ENCODE results near the gene DIP2C.
"Not testable (repeated sequence)": the region's sequence is repeated elsewhere in the genome, so short reads cannot be mapped to it uniquely, and the experiment has no call there.

The DIP2C gene

DNA sequence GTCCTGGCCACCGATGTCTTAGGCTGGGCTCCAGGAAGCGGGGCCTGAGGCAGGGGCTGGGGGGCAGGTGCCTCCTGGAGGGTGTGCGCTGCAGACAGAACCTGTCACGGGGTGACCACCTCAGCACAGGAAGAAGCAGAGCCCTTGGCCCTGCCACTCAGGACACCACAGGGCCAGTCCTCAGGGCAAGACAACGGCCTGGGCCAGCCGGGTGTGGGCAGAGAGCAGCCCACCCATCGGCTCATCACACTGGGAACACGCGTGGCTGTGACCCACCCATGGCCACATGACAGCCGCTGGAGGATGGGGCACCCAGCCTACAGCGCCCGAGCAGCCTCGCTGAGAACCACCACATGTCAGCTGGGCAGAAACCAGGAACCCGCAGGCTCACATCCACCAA lies 5.9 kb upstream of the DIP2C start:
- DNase-seq (ENCODE audit: low read depth in 3 of 3): no peak

DNA sequence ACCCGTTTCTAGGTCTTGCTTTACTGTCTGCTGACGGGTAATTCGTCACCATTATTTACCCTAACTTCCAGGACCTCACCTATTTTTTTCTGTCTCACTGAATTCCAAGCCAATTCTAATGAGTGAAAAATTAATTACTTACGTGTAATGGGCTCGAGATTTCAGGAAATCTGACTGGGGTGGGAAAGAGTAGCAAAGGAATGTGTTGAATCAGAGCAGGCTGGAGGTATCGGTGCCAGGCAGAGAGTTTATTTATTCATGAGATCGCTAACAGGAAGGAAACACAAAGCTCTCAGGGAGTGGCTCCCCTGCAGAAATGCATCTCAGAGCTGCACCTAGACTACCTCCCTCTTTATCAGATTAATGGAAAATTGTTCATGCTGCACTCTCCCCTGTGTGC lies 4.0 kb upstream of the DIP2C start:
- no peak for DNase-seq (ENCODE audit: low read depth in 3 of 3)

GRCh38 chr10:692682-693351 lies 3.3 kb upstream of the DIP2C start:
- no peak for DNase-seq (ENCODE audit: low read depth in 3 of 3)

DNA sequence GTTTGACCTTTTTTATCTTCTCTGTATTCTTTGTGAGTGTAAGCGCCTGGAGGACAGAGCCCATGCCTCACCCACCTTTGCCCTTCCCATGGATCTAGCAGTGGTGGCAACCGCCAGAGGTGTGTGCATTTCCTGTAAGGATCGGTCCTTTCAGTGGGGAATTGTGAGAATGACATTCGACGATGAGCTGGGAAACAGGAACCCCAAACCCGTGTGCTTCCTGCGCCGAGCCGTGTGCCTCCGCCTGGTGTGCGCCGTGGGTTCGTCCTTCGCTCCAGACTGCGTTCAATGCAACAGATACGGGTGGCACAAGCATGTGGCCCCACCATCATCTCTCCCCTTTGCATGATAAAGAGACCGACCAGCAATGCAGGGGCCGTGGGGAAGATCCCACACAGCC lies 1.7 kb upstream of the DIP2C start:
- DNase-seq (ENCODE audit: low read depth in 3 of 3): no peak

- no peak for DNase-seq (ENCODE audit: low read depth in 3 of 3)
Measured at GRCh38 chr10:690372-691161, 1.1 kb upstream of the DIP2C start.

GRCh38 chr10:689121-689451 lies 382 bp downstream of the DIP2C start:
- DNase-seq (ENCODE audit: low read depth in 3 of 3): no peak

DNA sequence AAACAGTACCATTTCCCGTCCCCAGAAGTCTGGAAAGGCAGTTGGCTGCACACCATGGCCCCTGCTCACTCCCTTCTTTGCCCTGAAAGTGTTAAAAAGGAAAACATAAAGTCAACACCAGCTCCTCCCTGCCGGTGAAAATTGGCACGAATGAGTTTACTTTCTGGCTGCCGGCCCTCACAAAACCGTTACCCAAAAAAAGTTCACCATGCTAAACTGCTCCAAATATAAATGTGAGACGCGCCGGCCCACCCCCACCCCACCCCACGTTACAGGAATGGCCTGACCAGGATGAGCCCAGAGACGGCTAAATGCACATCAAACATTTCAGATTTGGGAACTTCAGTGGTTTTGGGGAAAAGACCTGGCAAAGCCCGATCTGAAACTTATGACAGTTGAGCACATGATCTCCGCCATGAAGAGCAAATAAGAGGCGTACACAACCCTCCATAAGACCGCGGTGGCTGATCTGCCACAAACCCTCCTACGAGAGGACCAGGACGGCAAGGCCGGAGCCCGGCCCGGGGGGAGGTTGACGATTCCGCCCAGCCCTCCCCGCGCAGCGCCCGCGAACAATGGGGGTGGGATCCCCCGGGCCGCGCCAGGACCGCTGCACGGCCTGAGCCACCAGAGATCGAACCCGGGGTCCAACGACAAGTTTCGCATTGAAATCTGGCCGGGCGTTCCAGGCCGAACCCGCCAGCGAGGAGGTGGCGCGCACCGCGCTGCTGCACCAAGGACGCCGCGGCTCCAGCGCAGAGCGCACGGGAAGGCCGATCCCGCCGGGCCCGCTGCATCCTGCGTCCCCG lies 952 bp downstream of the DIP2C start:
- DNase-seq (ENCODE audit: low read depth in 3 of 3): no peak

GRCh38 chr10:687583-688311 lies 1.7 kb downstream of the DIP2C start:
- no peak for DNase-seq (ENCODE audit: low read depth in 3 of 3)

- DNase-seq (ENCODE audit: low read depth in 3 of 3): no peak
Measured at GRCh38 chr10:686155-686931, 3.1 kb downstream of the DIP2C start.

GRCh38 chr10:685613-686012 lies 3.9 kb downstream of the DIP2C start:
- DNase-seq (ENCODE audit: low read depth in 3 of 3): no peak

DNA sequence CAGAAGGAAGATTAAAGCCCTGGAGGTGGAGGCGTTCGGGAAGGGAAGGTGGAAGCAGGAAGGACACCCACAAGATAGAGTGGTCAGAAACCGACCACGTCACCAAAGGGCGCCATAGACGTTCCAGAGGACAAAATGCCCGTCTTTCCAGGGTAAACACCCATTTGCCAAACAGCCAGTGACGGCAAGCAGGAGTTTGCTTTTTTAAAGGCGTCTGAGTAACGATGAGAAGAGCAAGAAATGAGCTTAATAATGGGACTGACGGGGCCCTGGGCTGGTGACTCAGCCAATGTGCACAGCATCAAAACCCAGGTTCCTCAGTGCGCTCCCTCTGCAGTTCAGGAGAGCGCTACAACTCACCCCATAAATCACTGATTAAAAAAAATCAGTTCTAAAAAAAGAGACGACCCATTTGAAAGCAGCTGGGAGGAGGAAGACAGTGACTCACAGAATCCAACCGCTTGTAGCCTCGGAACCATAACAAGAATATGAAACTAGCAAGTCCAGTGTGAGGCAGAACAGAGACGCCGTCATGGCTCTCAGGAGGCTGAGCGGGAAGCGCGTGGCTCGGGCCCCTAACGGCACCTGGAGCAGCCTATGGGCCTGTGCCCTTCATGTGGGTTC lies 5.9 kb downstream of the DIP2C start:
- no peak for DNase-seq (ENCODE audit: low read depth in 3 of 3)

- DNase-seq (ENCODE audit: low read depth in 3 of 3): no peak
Measured at GRCh38 chr10:682931-683447, 6.5 kb downstream of the DIP2C start.

DNA sequence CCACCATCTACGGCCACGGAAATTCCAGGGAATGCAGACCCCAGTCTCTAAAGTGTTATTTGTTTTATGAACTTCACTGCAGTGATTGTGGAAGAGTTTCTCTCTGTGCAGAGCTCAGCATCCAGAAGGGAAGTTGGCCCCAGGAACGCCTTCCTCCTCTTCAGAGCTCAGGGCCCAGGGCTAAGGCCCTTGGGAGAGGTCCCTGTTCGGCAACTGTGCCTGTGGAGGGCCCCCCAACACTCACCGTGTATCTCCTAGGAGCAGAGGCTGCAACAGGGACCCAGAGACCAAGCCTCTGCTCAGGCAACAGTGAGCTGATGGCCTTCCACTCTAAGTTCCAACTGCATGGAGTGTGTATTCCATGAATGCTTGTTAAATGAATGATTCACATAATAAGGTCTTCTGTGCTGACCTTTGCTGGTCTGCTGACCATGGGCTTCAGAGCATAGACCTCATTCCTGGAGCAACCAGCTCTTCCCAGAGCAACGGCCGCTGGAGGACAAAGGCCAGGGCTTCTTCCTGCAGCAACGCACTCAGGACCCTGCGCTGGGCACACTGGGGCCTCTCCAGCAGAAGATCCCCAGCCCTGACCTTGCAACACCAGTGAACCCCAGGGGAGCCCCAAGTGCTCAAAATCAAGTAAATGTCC lies 7.7 kb downstream of the DIP2C start:
- no peak for DNase-seq (ENCODE audit: low read depth in 3 of 3)

DNA sequence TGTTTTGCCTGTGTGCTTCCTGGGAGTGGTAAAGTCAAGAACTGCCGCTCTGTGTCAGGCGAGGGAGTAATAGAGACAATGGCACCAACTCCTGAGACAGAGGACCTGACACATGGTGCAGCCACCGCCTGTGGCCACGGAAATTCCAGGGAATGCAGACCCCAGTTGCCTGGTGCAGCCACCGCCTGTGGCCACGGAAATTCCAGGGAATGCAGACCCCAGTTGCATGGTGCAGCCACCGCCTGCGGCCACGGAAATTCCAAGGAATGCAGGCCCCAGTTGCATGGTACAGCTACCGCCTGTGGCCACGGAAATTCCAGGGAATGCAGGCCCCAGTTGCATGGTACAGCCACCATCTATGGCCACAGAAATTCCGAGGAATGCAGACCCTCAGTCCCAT lies 8.7 kb downstream of the DIP2C start:
- no peak for DNase-seq (ENCODE audit: low read depth in 3 of 3)

- no peak for DNase-seq (ENCODE audit: low read depth in 3 of 3)
Measured at GRCh38 chr10:680146-680545, 9.3 kb downstream of the DIP2C start.

- no peak for DNase-seq (ENCODE audit: low read depth in 3 of 3)
Measured at GRCh38 chr10:679556-679955, 9.9 kb downstream of the DIP2C start.

DNA sequence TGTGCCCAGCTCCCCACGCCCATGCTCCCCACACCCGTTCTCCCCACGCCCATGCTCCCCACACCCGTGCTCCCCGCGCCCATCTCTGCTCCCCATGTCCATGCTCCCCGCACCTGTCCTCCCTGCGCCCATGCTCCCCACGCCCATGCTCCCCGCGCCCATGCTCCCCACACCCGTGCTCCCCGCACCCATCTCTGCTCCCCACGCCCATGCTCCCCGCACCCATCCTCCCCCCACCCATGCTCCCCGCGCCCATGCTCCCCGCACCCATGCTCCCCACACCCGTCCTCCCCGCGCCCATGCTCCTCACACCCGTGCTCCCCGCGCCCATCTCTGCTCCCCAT lies 10.8 kb downstream of the DIP2C start:
- DNase-seq (ENCODE audit: low read depth in 3 of 3): not testable (repeated sequence)

- DNase-seq (ENCODE audit: low read depth in 3 of 3): no peak
Measured at GRCh38 chr10:677750-678661, 11.5 kb downstream of the DIP2C start.

GRCh38 chr10:677038-677437 lies 12.4 kb downstream of the DIP2C start:
- DNase-seq (ENCODE audit: low read depth in 3 of 3): no peak
